Fibroblast of upper back skin (primary cell): Measurements from ENCODE around the gene SLC17A4.

Source experiments
- DNase-seq: peaks from one replicate; pipeline ENCODE4 v3.0.0-alpha.2; 2013

The SLC17A4 gene

DNA sequence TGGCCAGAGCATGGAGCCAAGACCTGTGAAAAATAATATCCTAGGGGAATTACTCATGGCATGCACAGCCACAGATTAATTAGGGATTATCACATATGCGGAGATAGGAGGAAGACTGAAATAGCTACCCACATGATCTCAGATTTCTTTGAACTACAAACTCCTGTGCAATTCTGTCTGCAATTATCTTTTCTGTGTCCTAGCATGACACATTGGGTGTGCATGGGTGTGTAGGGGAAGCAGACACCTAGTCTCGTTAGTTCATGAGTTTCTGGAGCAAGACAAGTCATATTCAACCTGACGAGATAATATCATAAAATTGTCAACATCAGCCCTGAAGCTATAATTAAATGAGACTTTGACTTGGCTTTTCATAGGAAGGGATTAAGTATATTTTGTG is 3.6 kb upstream of the SLC17A4 start:
- no peak for DNase-seq

DNA sequence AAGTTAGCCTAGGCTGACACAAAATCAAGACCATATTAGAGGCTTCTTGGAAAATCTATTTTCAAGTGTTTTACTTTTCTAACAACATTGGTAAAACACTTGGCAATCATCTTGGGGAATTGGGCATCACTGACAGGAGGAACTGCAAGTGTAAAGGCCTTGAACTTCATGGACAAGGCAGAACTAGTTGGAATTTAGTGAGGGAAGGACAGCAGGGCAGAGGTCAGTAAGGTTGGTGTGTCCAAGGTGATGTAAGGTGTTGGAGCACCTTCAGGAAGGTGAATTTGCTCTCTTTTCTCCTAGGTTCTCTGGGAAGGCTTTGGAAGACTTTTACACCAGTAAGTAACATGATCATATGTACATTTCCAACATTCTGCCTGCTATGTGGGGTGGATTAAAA is 1.5 kb upstream of the SLC17A4 start:
- DNase-seq, result no peak

DNA sequence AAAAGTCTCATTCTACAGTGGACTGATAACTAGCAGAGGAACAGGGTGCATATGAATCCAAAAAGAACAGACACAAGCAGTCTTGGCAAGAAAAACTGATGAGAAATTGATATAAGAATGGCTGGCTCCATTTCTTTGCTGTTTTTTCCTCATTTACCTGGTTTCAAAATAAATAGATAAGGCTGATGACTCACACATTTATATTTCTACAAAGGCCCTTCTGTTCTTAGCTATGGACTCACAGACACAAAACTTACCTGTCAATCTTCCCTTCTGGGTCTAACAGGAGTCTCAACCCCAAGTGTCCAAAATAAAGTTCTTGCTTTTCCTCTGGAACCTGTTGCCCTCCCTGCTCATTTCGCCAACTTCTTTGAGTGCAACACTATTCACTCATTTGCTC is 941 bp downstream of the SLC17A4 start:
- no peak for DNase-seq

DNA sequence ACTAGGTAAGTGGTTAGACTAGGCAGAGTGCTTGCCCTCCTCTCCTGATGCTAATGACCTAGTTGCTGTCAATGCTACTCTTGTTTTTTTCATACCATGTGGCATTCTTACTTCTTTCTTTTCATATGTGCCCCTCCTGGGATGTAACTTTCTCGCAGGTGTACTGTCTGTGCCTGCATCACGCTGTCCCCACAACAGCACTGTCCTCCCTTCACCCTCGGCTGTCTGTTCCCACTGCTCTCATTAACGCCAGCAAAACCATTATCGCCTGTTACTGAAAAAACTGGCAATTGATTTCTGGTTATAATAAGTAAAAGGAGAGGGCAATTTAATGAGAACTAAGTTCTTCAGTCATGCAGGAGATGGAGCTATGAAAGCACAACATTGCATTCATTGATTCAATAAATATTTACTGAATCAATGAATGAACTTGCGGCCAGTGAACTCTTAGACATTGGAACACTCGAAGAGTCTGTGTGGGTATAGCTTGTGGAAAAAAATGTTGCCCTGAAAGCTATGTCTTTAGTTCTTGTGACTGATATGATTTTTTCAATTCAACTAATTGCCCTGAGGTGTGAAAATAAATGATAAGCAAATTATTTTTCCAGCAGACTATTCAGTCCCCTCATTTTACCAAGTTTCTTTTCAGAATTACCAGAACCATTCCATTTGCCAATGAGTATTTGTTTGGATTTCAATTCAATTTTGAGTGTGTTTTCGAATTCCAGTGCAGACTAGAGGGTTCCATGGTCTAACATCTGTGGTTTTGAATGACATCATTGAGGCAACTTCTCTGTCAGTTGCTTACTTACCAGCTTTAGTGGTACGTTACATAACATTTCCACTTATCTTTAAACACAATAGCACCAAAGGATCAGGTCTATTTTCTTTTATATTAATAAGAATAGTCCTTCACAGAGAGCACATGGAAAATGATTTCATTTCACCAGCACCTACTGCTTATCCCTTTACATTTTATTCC is 2.1 kb downstream of the SLC17A4 start:
- no peak for DNase-seq

DNA sequence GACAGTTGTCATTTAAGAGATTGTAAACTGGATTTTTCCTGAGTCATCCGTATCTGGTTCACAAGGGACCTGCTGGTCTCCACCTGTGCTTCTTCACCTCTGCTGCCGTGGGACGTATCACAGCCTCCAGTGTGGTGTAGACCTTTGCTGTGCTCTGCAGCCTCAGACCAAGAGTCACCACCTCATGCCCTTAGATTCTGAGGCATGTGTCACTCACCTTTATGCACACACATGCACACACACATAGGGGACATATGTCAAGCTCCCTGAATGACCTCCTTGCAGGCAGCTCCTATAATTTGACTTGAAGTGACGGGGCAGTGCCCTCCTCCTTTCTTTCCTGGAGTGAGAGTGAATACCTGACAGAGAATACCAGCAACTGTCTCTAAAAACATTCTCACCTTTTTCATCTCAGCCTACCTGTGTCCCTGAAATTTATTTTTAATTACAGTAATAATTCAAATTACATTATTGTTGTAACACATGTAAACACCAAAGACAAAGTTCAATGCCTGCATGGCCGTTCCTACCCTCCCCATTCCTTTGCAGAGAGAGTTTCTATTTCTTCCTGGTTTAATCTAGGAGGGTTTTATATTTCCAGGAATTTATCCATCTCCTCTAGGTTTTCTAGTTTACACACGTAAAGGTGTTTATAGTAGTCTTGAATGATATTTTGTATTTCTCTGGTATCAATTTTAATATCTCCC is 3.5 kb downstream of the SLC17A4 start:
- no peak for DNase-seq

DNA sequence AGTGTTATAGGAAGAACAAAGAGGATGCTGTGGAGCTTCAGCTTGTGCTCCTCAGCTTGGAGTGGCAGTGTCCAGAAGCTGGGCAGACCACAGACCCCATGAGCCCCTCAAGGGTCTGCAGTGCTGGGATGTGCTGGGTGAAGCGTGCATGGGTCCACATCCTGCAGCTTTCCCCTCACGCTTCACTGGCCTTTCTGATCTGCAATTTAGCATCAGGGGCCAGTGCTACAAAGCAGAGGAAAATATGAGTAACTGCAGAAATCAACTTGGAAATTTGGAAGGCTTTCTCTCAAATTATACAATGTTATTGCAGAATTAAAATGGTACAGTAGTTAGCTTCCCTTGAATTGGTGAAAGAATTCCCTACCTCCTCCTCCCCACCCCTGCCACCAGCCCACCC is 10.1 kb downstream of the SLC17A4 start:
- DNase-seq, result no peak

DNA sequence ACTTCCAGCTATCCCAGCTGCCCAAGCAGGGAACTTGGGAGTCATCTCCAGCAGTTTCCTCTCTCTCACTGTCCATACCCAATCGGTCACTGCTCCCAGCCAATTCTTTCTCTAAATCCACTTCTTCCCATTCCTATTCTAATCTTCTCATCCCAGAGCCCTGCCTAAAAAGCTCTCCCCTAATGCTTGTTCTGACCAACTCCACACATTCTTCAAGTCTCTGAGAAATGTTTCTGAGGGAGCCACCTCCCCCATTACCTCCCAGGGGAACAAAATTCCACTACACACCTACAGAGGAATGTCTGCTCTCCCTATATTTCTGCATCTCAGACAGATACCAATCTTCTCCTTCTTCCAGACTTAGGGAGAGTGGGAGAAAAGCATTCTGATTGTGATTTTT is 14.0 kb downstream of the SLC17A4 start:
- DNase-seq, result no peak

DNA sequence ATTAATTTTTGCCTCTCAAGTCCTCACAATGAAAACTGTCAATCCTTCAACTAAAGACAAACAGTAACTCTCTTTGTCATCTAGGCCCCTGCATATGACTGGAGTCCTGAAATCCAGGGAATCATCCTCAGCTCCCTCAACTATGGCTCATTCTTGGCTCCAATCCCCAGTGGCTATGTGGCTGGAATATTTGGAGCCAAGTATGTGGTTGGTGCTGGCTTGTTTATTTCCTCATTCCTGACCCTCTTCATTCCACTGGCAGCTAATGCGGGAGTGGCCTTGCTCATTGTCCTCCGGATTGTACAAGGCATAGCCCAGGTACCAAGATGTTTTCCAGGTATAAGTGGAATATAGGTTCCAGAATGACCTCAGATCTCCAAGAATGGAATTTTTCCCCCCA is 15.4 kb downstream of the SLC17A4 start:
- DNase-seq, result no peak

DNA sequence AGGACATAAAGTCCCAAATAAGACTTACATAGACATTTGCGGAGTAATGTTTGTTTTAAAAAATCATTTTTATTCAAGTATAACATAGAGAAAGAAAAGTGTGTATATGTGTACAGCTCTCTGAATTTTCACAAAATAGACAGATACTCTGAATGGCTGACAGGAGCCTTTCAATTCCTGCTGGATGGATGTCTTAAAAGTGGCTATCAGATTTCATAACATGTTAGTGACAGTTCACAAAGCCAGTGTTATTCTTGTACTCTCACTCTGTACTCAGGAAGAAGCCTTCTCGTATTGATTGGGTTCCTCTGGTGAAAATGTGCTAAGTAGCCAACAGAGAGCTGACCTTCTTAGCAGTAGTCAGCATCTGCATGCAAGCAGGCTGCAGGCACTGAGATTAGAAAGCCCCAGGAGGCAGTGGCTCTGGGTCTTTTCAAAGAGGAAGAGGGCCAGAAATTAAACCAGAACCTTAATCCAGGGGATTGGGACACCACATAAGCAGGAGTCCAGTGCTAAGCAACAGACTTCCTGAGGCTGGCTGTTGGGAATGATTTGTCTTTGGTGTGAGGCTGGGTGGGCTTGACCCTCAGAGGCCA is 19.7 kb downstream of the SLC17A4 start:
- DNase-seq, result no peak

DNA sequence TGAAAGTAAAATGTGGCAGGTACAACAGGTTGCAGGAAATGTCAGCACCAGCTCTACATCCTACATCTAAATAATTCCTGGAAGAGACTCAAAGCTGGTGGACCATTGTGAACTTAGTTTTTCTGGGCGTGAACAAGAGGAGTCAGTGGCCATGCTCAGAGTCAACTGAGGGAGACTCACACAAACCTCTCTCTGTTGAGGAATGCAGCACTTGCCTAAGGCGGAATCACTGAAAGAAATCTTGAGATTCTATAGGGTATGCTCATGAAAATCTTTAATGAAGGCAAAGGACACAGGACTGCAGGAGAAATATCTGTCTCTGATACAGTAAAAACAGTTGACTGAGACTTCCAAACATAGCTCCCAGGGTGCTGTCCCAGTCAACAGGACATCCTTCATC is 22.5 kb downstream of the SLC17A4 start:
- no peak for DNase-seq

DNA sequence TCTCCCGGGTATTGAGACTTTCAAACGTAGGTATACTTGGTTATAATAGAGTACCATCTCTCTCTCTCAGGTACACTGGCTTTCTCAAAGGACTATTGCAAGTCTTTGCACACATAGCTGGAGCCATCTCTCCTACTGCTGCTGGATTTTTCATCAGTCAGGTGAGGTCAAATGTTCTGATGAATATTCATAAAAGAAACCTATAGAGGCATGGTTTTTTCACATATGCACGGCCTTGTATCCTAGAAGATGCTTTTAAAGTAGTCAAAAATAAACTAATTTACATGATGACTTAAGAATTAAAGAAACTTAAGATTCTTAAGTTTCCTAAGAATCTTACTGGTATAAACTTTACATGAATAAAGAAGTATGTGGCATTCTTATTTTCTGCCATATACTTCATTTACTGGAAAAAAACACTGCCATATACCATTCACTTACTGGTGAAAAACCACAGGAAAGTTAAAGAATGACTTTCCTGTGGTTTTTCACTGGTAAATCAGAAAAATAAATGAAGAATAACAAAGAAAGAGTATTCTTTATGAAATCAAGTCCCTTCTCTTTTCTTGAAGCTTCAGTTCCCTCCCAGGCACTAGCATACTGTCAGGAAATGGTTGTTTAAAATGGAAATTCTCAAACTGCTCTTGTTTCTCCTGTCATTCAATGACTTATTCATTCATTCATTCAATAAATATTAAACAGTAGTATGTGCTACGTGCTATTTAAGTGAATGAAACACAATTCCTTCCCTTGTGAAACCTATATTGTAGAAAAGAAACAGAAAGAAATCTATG is 23.5 kb downstream of the SLC17A4 start:
- DNase-seq, result no peak

DNA sequence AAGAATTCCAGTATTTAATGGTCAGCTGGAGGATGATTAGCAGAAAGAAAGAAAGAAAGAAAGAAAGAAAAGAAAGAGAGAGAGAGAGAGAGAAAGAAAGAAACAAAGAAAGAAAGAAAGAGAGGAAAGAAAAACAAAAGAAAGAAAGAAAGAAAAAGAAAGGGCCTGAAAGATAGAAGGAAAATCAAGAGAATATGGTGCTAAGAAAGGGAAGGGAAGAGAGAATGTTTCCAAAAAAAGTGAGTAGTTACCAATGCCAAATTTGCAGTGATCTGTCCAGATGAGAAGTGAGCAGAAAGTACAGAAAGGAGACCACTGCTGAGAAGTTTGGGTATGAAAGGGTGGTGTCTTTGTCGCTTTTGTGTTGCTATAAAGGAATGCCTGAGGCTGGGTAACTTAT is 26.6 kb downstream of the SLC17A4 start:
- no peak for DNase-seq

DNA sequence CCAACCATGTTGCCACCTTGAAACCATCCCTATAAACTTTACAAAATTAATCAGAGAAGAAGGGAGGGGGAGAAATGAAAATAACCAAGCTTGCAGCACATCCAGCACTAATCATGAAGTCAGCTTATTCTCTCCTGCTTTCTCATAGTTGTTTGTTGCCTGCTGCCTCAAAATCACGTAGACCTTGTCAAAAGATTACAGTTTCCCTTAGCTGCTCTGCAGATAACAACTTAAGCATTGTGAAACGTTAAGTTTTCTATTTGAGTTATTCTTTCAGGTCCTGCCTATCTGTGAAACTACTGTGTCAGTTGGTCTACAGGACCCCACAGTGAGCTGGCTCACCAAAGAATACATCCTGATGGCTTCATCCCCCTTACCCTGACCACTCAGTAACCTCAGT is 32.9 kb downstream of the SLC17A4 start:
- DNase-seq, result no peak

DNA sequence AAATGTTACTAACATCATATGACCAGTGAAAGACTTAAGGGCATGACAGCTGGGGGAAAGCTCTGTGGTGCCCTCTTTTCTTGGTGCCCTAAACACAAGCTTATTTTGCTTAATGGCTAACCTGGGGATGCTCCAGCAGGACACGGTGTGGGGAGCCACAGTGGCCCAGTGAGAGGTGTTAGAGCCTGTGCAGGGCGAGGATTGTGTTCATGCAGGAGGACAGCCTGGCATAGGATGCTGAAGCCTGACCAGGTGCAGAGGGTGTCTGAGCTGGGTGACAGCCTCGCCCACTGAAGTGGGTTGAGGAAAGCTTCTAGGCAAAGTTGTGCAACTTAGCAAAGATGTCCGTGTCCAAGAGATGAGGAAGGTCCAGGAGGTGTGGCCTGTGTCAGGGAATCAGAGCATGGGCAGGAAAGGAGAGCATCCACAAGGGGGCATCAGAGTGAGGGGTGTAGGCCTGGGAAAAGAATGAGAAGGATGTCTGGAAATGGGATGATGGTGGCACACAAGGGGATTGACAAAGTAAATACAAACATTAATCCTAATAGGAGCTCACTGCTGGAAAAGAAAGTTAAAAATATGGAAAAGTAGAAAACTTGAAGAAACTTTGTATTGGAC is 33.9 kb downstream of the SLC17A4 start:
- peak; percentile 36 for DNase-seq

DNA sequence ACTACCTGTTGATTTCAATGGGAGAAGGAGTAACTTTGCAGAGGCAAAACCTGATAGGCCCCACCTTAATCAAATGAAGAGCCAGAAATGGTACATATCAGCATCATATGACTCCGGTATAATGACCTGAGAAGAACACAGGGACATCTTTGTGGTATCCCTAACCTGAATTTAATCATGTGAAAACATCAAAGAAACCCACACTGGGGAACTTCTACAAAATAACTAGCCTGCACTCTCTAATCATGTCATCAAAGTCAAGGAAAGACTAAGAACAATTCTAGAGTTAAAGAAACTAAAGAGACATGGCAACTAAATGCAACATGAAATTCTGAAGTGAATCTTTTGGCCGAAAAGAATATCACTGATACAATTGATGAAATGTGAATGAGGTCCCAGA is 34.9 kb downstream of the SLC17A4 start:
- no peak for DNase-seq

DNA sequence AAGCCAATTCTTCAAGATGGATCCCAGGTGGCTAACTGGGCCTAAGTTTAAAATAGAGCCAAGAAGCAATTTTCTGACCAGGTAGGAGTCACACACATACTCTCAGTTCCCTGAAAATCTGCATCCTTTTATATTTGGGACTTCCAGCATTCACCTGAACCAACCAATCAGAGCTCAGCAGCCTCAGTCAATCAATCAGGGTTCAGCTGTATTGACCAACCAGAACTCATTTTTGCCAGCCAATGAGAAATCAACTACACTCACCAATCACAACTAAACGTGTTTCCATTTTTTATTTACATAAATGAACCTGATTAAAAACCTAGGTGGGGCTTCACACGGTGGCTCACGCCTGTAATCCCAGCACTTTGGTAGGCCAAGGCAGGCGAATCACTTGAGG is 37.5 kb downstream of the SLC17A4 start:
- DNase-seq, result no peak

DNA sequence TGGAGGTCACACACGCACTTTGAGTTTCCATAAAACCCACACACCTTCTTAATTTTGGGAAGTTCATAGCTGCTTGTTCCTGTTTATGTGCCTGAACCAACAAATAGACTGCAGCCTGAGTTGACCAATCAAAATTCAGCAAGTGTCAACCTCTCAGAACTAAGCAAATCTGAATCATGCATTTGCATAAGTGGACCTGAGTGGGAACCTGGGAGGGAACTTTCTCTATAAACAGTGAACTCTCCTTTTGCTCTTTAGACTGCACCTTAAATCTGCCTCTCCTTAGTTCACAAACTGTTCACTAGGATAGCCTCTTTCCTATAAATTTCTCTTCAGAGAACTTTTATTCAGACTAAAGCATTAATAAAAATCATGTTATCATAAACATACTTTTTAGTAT is 39.4 kb downstream of the SLC17A4 start:
- DNase-seq, result no peak

DNA sequence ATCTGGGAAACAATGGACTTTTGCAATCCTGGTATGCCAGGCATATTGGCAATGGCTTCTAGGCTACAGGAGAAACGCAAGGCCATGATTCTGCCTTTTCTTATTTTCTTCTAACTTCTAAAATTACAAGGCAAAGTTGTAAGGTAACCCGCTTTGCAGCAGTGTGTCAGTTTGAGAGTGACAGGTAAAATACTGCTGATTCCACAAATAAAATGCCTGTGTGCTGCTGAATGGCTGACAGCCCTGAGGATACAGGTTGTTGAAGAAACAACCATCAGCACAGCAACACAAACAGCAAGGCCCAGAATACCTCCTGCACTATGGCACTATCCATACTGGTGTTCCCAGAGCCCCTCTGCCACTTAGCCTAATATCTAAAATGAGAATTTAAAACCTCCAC is 40.2 kb downstream of the SLC17A4 start:
- DNase-seq, result no peak

DNA sequence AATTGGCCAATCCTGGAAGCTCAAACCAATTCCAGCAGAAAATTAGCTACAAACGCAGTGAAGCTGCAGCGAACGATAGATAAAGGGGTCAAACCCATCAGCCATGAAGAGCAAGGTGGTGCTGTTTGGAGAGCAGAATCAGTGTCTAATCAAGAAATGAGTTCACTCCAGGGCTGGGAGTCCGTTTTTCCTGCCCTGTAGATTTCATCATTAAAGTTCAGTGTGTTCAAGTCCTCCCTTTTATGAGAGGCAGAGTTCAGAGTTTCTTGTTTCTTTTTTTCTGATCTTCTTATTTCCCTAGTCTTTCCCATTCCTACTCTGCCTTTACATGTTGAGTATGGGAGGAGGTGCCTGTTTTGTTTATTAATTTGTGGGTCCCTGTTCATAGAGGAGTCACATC is 46.9 kb downstream of the SLC17A4 start:
- DNase-seq, result no peak

DNA sequence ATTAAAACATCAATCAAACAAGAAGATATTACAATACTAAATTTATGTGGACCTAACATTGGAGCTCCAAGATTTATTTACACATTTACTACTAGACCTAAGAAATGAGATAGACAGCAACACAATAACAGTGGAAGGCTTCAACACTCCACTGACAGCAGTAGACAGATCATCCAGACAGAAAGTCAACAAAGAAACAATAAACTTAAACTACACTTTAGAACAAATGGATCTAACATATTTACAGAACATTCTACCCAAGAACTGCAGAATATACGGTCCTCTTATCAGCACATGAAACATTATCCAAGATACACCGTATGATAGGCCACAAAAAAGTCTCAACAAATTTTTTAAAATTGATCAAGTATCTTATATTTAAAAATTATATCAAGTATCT is 50.3 kb downstream of the SLC17A4 start:
- DNase-seq, result no peak

DNA sequence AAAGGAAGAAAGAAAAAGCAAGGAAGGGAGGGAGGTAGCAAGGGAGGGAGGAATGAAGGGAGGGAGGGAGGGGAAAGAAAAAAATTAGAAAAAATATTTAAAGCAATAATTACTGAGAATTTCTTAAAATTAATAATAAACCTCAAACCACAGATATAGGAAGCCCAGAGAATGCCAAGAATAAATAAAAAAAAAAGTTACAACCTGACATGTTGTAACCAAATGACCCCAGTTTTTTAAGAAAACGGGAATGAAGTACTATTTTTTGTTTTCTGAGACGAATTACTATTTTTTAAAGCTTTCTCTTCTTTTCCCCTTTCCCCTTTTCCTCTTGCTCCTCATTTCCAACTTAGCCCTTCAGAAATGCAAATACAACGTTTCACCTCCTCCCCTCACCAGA is 60.7 kb downstream of the SLC17A4 start:
- no peak for DNase-seq

DNA sequence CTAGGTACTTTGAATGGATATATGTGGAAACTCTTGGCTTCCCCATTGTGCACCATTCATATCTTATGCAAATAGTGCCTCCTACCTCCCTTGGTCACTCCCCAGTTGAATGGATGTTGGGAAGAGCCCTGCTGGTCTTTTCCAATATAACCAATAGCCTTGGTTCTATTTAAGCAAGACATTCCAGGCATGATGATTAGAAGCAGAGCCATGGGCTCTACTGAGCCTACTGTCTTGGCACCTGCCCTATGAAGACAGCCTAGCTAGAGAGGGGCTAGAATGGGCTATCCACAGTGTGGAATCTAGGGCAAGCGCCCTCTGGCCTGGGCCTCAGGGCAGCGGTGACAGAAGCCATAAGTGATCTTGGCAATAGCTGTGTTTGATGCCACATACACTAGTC is 61.7 kb downstream of the SLC17A4 start:
- no peak for DNase-seq

DNA sequence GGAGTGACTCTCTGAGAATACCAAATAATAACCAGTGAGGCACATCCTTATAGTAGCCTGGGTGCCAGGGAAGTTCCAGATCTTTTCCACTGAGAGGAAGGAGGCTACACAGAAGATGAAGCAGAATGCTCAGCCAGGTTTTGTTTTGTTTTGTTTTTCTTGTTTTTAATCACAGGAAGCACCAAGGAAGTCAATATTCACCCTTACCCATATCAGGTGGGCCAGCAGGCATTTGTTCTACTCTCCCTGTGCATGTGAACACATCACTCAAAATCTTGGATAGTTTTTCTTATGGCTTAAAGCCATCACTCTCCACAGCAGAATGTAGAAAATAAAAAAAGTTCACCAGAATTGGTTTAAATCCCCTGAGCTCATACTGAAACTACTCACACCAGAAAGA is 66.8 kb downstream of the SLC17A4 start:
- no peak for DNase-seq
